NOMO-1 treated with dmso at 0.1 percent for 144 hours (cell line): ENCODE measurements around the gene TYMS.

ENCODE experiments used
- DNase-seq: peaks from one replicate; lab custom pipeline; 2025; ENCODE audit not compliant: unreplicated experiment; lab: John Stamatoyannopoulos, UW

Gene TYMS

DNA sequence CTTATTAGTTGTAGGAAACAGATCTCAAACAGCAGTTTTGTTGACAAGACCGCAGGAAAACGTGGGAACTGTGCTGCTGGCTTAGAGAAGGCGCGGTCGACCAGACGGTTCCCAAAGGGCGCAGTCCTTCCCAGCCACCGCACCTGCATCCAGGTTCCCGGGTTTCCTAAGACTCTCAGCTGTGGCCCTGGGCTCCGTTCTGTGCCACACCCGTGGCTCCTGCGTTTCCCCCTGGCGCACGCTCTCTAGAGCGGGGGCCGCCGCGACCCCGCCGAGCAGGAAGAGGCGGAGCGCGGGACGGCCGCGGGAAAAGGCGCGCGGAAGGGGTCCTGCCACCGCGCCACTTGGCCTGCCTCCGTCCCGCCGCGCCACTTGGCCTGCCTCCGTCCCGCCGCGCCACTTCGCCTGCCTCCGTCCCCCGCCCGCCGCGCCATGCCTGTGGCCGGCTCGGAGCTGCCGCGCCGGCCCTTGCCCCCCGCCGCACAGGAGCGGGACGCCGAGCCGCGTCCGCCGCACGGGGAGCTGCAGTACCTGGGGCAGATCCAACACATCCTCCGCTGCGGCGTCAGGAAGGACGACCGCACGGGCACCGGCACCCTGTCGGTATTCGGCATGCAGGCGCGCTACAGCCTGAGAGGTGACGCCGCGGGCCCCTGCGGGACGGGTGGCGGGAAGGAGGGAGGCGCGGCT lies at the start of gene TYMS:
TYMS (plus strand) TSS at position 343 of the 690 bp plus-strand sequence; CDS start at position 433, 90 bp downstream.
- peak; percentile 52 for DNase-seq

DNA sequence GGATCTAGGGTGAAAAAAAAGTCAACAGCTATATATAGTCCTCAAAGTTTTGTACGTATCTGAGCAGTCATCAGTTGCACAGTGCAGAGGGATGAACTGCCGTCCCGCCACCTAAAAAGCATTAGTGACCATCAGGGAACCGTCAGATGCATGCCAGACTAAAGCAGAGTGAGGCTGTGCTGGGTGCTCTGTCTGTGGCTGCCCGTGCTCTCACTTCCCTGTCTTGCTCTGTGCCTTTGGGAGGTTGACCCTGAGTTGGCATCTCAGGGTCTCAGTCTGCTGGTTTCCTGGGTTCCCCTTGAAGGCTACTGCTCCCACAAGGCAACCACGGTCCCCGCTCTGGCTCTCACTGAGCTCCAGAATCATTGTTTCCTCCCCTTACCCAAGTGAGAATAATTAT lies 49.5 kb upstream of the TYMS start:
- no peak for DNase-seq

DNA sequence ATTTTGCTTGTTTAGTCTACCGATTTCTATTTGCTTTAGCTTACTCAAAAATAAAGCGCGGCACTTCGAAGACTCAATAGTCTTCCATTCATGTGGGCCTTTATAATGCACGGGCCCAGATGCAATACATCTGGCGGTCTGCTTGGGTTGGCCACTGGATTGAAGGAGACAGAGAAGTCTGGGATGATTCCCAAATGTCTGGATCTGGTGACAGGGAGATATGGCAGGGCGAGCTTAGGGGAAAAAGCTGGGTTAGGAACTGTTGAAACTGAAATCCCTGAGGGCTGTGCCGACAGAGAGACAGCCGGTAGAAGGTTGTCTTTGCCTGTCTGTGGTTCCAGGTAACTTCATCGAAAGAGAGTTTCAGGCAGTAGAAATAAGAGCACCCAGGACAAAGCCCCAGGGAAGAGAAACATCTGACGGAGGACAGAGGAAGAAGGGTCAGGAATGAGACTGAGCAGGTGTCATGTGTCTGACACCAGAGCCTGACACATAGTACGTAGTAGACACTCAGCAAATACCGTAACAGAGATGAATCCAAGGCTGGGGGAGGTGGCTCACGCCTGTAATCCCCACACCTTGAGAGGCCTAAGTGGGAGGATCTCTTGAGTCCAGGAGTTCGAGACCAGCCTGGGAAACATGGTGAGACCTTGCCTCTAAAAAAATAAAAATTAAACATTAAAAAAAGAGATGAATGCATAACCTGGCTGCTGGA lies 47.1 kb upstream of the TYMS start:
- no peak for DNase-seq

DNA sequence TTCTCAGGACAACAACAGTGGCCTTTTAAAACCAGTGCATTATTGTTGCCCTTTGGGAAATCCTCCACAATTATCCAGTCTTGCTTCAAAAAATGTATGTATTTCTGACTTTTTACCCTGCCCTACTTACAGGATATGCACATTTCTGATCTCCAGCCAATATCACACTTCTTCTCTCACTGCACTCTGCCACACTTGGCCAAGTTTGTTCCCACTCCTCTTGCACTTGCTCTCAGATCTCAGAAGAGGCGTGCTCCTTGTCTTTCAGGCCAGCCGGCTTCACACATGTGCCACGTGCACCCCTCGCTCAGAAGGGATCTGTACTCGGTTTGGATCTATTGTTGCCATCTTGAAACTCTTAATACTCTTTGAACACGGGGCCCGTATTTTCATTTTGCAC lies 45.3 kb upstream of the TYMS start:
- no peak for DNase-seq

DNA sequence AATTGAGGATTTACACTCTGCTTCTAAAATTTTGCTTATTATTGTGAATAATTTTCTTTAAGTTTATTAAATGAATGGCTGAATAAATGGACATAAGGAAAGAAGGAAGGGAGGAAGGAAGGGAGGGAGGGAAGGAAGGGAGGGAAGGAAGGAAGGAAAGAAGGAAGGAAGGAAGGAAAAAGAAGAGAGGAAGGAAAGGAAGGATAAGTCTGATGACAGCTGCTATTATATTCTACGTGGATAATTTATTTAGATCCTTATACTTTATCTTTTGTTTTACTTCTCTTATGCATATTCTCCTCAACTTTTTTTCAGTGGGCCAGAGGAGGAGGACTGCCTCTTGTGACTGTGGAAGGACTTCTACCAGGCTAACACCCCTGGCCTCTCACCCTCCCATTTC lies 43.3 kb upstream of the TYMS start:
- no peak for DNase-seq

DNA sequence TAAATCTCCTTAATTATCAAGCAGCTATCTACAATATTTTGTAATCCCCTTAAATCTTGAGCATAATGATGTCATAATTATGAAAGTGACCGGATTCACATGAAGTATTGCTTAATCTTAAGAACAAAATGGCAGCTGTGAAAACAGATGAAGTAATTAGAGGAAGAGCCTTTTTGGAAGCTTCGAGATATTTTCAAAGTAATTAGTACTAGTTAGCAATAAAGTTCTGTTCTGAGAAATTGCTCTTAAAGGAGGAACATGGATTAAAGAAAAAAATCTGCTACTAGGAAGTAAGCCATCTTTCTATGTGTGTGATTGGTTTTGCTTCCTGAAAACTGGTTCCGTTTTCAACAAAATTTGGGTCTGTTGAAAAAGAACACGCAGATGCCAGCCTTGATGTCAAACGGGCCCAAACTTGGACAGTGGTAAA lies 42.3 kb upstream of the TYMS start:
- DNase-seq, result peak; percentile 12

DNA sequence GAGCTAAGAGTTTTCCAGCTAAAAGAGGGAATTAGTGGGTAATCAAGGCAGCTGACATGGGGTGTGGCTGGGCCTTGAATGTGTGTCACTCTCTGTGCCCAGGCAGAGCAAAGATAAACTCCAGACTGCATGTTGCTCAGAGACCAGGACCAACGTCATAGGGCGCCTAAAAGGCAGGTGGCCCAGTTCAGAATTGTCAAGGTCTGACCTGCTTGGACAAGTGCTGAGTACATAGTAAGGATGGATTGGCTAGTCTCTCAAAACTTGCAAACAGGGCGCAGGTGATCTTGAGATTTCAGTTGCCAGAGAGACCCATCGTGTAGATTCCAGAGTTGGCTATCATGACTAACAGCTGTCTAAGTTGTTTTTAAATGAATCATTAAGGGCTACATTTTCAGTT lies 41.7 kb upstream of the TYMS start:
- DNase-seq, result no peak

DNA sequence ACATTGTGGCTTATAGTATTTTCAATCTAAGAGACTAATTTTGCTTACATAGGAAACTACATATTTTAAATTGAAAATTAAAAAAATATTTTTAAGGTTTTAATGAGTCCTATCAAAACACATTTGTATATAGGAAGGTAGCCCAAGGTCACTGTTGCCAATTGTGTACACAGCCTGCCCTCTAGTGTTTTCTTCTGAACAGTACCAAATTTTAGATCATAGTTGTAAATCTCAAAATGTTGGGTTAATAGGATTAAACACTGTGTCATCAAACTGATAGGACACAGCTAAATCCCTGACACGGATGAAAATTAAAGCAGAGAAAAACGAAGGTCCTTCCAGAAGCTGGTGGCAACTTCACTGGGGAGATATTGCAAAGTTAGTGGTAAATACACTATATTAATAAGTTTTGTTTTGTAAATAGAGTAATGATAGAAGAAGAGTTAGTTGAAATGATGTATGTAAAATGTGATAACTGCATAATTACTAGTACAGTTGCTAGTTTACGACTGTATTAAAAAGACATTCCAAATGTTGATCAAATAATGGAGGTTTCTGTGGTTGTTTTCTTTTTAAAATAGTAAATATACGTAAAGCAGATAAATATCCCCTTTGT lies 41.0 kb upstream of the TYMS start:
- peak; percentile 17 for DNase-seq

DNA sequence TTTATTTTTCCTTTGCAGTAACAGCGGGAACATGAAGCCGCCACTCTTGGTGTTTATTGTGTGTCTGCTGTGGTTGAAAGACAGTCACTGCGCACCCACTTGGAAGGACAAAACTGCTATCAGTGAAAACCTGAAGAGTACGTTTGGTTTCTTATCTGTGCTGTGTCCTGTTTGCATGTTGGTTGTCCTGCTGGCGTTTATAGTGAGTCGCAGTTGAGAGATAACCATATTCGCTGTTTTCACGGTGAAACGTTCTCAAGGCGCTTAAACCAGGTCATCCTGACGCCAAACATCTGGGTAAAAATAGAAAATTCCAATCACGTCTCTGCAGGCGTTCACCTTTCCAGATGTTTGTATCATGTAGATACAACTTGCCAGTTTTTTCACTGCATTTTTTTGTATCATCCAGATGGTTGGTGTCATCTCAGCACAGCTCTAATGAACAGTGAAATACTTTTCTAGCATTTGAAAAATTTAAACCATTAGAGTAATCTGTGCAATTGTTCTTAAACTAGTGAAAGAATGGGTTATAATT lies 39.4 kb upstream of the TYMS start:
- no peak for DNase-seq

DNA sequence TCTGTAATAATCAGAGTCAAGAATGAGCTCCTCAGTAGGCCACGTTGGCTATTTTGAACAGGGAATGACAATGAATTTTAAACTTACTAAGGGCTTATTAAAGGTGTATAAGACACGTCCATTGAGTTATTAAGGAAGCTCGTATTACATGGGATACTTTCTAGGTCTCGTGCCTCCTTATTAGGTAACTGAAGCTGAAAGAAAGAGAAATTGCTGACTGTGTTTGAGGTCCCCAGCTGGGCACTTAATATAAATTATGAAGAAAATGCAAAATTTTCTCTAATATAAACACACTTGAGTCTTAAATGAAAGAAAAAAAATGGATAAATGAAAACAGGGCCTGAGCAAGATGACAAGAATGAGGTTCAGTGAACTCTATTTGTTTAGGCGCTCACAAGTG lies 38.8 kb upstream of the TYMS start:
- DNase-seq, result no peak

DNA sequence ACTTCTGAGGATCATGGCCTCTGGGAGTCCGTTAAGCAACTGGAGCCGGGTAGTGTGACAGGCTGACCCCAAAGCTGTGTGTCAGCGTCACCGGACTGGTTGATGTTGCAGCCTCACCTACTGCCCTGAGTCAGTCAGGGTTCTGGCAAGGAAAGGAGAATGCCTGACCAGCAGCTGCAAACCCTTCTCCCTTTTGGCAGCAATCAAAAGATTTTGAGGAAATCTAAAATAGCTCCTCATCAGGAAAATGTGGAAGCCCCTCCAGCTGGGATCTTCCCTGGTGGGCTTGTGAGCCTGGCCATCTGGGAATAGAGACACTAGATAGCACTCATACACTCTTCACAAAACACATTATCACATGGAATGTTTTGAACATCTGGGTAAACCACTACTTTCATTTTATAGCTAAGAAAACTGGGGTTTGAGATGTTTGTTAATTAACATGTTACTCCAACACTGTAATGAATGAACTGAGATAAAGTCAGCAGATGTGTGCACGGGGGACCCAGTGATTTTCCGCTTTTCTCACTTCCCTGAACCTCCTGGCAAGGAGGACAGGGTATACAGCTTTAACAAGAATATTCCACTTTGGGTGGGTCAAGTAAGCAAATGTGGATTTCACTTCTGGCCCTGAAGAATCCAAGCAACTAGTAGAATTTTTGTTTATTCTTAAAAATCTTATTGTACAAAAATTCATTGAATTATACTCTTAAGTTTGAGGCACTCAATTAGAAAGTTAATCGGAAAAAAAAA lies 36.0 kb upstream of the TYMS start:
- no peak for DNase-seq

DNA sequence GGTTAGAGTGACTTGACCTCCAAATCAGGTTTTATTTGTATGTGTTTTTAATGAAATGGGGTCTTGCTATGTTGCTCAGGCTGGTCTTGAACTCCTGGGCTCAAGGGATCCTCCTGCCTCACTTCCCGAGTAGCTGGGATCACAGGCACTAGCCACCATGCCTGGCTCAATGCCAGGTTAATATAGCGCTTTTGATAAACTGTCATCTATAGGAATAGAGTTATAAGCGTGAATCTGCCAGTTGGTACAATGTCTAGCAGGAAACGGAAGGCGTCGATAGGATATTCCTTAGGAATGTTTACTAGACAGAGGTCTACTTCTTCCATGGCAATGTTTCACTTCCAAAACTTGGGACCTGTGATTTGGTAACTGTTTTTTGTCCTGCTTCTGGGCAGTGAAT lies 35.2 kb upstream of the TYMS start:
- no peak for DNase-seq

DNA sequence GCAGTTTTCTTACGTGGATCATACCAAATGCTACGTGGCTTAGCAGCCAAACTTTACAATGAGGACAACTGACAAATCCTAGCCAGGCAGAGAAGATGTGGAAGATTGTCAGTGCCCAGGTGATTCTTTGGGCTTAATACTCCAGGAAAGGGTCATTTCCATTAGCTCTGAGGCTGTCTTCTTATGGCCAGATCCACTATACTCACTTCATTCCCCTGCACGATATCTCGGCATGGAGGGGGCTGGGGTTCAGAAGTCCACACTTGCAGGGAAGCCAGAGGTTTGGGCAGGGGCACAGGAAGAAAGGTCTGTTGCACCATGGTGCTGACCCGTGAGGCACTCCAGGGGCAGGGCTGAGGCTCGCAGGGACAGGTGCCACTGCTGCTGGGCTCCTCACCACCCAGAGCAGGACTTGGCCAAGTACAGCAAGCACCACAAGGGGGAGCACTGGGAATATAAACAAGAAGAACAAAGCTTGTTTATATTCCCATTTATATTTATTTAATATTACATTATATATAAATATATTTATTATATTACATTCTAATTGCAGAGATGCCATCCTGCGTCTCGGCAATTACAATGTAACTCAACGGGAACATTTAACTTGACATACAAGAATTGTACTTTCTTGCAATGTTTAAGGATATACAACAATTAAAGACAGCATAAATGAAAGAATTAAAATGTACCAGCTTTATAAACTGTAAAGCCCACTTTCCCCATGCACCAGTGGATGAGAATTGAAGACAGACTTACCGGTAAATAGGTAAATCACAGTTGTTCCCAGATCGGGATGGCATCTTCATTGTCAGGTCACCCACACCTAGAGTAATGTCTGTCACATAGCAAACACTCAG lies 33.5 kb upstream of the TYMS start:
- DNase-seq, result peak; percentile 12

DNA sequence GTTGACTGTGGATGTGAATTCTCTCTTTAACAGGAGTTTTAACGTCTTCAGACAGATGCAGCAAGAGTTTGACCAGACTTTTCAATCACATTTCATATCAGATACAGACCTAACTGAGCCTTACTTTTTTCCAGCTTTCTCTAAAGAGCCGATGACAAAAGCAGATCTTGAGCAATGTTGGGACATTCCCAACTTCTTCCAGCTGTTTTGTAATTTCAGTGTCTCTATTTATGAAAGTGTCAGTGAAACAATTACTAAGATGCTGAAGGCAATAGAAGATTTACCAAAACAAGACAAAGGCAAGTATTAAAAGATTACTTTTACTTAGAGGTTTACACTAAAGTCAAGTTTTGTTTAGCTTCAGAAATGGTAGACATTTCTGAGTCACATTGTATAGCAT lies 30.2 kb upstream of the TYMS start:
- no peak for DNase-seq

DNA sequence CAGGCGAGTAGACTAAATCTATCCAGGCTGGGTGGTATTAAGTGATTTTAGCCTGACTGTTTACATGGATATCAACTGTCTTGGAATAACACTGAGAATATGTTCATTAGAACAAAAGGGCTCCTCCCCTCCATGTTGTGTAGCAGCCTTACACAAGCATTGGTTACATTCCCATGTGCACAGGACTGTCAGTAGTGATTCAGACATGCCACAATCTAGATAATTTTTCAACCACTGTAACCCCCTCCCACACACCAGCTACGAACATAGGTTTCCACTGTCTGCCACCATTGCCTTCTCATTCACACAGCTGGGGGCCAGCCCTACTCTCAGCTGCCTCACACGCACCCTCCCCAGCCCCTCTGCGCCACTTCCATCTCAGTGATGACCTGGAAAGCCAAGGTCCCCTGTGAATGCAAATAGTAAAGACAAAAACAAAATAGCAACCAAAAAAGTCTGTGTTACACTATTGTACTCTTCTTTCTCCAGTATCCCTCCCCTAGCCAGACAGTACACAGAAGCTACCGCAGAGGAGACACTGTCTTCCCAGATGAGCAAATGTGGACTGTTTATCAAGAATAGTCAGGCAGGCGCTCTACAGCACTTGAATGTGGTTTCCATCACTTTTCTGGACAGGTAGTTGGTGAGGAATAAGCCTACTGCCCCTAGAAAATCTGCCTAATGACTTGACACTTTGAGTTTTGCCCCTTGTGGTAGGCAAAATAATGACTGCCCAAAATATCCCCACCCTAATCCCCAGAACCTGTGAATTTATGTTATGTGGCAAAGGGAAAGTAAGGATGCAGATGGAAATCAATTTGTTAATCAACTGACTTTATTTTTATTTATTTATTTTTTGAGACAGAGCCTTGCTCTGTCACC lies 27.9 kb upstream of the TYMS start:
- no peak for DNase-seq

DNA sequence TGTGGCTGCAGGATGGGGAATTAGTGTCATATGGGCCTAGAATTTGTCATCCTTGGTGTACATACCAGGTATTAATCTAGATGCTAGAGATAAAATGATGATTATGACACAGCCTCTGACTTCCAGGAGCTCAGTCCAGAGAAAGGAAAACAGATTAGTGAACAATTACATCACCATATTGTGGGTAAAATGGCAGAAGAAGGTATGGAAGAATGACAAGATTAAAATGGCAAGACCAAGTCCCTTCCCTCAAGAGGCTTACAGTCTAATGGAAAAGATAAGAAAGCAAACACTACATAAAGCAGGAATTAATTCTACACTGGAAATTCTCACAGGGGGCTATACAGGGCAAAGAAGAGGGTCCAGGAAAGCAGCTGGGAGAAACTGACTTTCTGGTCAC lies 25.9 kb upstream of the TYMS start:
- no peak for DNase-seq

DNA sequence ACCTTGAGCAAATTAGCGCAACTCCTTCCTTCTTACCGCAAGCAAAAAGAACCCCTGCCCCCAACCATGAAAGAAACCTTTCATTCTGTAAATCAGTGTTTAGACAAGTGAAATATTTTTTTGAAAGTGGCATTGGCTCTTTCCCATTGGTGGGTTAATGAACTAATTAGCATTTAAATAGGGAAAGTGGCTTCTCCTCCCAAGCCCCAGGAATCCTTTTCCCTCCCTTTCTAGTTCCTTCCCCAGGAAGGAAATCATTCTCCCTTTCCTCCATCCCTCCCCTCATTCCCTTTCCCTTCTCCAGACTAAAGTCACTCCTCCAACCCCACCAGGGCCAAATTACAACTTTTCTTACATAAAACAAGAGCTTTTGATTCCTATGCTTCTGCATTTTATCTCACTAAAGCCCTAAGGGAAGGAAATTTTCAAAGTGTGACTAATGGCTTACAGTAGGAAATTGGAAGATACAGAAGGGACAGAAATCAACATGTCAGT lies 22.9 kb upstream of the TYMS start:
- no peak for DNase-seq

DNA sequence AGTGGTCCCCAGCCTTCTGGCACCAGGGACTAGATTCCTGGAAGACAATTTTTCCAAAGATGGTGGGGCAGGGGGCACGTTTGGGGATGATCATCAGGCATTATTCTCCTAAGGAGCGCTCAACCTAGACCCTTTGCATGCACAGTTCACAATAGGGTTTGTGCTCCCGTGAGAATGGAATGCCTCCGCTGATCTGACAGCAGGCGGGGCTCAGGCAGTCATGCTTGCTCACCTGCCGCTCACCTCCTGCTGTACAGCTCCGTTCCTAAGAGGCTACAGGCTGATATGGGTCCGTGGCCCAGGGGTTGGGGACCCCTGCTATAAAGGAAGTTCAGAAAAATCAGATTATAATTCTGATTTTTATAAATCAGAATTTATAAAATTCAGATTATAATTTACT lies 22.3 kb upstream of the TYMS start:
- no peak for DNase-seq

DNA sequence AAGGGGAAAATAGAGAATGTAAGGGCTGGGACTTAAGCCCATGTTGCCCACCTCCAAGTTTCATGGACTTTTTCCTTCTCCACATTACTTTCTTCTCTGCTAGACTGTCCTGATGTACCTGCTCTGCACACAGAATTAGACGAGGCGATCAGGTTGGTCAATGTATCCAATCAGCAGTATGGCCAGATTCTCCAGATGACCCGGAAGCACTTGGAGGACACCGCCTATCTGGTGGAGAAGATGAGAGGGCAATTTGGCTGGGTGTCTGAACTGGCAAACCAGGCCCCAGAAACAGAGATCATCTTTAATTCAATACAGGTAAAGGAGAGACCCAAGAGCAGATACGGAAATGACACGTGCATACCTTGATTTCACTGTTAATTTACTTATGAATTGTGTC lies 16.2 kb upstream of the TYMS start:
- DNase-seq, result no peak
